ENCODE measurements around the gene KLF11.
"Not testable (repeated sequence)": the region's sequence is repeated elsewhere in the genome, so short reads cannot be mapped to it uniquely, and the experiment has no call there.

Gene KLF11

DNA sequence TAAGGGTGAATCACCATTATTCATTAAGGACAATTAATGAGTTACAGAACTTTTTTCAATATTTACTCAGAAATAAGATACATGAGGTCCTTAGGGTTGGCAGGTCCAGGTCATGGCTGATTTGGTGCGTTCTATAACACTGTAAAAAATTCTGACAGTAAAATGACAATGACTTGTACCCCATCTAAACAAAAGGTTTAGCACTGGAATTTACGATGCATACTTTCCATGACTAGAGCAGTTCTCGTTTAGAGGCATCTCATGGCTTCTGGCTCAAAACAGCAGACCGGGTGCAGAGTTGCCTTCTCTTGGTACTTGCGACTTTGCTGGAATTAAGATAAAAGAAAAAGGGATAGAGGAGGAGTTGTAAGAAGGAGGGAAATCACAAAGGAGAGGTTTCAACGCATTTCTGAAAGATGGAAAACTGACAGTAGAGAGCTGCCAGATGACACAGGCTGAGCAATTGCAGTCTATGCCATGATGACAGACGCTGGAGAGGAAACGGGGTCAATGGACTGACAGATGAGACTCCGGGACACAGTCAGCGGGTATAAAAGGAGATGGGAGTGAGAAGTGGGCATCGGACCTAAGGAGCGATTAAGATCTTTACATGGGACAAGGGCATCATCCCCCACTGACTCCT is 41.0 kb downstream of the KLF11 start:
- no peak for DNase-seq (ENCODE audit: low spot score)

DNA sequence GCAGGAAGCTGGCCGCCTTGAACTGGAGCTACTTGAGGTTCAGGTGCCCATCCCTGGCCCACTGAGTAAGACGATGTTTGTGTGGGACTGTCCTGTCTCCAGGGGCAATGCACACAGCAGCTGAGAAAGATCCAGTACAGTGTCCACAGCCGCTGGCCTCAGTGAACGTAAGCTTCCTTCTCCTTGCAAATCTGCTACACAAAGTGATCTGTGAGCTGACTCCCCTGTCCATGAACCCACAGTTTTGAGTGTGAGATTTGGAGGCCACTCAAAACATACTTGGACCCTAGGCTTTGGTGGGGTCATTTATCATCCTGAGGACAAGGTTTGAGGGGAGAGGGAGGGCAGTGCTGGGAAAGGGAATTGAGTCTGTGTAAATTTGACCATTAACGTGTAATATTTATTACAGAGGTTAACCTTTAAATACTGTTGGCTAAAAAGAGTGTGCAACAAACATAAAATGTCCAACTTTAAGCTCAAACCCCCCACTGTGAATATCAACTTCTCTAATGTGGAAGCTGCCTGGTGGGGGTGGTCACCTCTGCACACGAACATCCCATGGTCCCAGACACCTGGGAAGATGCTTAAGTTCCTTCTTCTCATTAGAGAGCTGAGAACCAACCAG is 41.8 kb downstream of the KLF11 start:
- DNase-seq (ENCODE audit: low spot score), result no peak

DNA sequence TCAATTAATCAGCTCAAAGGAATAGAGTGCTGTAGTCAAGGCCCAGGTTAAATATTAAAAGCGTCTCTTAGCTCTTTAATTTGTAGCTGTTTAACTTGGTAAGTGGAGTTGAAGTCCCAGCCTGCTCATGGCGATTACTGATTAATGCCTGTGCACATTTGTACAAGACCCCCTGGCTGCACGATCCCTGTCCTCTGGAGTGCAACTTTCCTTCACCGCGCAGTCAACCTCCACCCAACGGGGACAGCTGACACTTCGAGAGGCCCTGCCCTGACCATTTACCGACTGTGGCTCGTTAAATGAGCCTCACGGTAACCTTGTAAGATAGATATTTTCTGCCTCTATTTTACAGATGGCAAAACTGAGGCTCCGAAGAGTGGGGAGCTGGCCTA is 42.3 kb downstream of the KLF11 start:
- DNase-seq (ENCODE audit: low spot score), result no peak

DNA sequence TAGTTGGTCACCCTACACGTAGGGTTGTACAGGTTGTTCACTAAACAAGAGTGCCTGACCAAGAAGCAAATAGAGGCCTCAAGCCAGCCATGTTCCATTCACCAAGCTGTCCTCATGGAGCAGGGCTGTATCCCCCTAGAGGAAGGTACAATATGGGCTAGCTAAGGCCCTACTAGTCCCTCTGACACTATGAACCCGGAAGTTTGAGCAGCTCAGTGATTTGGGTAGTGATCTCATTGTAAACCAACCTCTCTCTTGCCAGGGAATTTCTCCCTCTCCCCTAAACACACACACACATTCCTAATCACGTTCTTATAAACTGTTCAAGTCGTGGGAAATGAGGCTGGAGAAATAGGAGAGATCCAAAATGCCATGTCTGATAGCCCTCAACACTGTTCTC is 43.6 kb downstream of the KLF11 start:
- no peak for DNase-seq (ENCODE audit: low spot score)

DNA sequence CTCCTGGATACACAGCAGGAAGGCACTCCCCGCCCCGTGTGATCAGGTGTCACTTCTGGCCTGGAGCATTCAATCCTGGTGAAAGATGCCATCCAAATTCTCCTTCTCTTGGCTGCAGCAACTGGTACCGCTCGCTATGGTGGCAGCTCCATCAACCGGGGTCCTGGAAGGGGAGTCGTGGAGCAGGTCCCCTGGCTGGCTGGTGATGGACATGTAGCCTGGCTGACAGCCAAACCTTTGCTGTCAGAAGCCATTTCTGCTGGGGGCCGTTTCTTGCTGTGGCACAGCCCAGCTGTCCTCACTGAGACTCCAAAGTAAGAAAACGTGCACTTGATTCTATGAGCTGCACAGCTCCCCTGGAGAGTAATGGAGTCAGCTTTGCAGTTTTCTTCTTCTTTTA is 44.0 kb downstream of the KLF11 start:
- no peak for DNase-seq (ENCODE audit: low spot score)

DNA sequence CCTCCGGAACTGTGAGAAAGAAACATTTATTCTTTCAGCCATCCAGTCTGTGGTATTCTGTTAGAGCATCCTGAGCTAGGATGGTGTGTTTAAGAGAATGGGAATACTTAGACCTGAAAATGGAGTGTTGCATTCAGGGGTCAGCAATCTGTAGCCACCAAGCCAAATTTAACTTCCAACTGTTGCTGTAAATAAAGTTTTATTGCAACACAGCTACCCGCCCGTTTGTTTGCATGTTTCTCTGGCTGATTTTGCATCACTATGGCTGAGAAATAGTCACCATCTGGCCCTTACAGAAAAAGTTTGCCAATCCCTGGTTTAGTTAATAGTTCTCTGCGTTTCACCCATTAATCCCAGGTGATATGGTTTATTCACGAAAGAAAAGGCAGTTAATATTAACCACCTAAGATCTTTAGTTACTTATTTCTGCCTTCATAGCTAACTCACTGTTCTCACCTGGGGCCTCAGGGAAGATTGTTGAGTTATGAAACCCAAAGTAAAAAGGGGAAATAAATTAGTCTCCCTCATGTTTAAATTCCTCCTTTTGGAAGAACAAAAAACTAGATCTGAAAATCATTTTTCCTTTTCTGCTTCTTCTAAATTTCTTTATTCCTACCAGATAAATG is 46.3 kb downstream of the KLF11 start:
- no peak for DNase-seq (ENCODE audit: low spot score)

DNA sequence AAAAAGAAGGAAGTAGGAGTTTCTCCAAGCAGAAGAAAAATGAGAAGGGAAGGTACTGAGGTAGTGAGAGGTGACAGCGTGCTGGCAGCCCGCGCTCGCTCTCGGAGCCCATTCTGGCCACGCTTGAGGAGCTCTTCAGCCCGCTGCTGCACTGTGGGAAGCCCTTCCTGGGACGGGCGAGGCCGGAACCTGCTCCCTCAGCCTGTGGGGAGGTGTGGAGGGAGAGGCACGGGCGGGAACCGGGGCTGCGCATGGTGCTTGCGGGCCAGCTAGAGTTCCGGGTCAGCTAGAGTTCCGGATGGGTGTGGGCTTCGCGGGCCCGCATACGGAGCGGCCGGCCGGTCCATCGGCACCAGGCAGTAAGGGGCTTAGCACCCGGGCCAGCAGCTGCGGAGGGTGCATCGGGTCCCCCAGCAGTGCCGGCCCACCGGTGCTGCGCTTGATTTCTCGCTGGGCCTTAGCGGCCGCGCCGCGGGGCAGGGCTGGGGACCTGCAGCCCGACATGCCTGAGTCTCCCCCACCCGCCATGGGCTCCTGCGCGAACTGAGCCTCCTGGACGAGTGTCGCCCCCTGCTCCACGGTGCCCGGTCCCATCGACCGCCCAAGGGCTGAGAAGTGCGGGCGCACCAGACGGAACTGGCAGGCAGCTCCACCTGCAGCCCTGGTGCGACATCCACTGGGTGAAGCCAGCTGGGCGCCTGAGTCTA is 48.0 kb downstream of the KLF11 start:
- no peak for DNase-seq (ENCODE audit: low spot score)

DNA sequence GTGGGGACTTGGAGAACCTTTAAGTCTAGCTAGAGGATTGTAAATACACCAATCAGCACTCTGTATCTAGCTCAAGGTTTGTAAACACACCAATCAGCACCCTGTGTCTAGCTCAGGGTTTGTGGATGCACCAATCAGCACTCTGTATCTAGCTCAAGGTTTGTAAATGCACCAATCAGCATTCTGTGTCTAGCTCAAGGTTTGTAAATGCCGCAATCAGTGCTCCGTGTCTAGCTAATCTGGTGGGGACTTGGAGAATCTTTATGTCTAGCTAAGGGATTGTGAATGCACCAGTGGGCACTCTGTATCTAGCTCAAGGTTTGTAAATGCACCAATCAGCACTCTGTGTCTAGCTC is 48.5 kb downstream of the KLF11 start:
- not testable (repeated sequence) for DNase-seq (ENCODE audit: low spot score)

DNA sequence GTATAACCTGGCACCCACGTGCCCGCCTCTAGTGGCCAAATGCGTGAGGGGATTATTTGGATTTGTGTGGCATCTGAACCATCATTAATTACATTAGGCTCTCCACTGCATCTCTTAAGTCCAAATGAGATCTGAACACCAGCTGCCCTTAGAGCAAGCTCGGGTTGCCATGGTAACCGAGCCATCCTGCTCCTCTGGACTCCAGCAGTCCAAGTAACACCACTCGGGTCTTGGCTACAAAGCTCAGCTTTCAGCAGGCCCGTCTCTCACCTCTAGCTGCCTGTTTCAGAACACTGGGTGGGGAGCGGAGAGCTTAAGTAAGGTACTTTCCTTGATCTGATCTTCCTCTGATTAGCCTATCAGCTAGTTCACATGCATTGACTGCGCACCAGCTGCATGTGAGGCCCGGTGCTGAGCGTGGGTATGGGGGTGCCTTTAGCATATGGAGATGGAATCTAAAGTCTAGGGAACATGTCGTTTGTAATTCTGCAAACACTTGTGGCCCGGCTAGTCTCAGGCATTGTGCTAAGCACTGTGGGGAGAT is 51.0 kb downstream of the KLF11 start:
- DNase-seq (ENCODE audit: low spot score), result peak; percentile 83

DNA sequence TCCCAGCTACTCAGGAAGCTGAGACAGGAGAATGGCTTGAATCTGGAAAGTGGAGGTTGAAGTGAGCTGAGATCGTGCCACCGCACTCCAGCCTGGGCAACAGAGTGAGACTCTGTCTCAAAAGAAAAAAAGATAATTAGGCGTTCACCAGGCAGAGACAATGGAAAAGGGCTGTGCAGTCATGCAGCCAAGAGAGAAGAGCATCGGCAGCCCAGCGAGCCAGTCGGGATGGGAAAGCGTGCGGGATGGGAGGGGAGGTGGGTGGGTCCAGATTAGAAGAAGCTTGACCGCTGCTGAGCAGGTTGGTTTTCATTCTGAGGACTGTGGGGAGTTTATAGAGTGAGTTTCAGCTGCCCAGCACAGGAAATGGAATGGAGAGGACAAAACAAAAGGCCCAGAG is 51.8 kb downstream of the KLF11 start:
- no peak for DNase-seq (ENCODE audit: low spot score)

DNA sequence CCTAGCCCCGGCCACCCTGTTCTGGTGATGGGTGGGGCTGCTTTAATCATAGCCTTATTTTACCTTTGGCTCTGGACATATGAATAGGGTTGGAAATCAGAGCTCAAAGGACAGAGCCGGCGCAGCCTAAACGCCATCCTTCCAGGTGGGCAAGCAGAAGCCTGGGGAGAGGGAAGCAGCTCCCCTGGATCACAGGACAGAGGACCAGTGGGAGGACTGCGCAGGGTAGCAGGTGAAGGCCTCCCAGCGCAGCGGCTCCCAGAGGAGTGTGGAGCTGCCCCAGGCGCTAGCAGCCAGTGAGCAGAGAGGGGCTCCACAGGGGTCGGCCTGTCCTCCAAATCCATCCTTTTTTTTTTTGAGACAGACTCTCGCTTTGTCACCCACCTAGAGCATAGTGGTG is 53.3 kb downstream of the KLF11 start:
- no peak for DNase-seq (ENCODE audit: low spot score)

DNA sequence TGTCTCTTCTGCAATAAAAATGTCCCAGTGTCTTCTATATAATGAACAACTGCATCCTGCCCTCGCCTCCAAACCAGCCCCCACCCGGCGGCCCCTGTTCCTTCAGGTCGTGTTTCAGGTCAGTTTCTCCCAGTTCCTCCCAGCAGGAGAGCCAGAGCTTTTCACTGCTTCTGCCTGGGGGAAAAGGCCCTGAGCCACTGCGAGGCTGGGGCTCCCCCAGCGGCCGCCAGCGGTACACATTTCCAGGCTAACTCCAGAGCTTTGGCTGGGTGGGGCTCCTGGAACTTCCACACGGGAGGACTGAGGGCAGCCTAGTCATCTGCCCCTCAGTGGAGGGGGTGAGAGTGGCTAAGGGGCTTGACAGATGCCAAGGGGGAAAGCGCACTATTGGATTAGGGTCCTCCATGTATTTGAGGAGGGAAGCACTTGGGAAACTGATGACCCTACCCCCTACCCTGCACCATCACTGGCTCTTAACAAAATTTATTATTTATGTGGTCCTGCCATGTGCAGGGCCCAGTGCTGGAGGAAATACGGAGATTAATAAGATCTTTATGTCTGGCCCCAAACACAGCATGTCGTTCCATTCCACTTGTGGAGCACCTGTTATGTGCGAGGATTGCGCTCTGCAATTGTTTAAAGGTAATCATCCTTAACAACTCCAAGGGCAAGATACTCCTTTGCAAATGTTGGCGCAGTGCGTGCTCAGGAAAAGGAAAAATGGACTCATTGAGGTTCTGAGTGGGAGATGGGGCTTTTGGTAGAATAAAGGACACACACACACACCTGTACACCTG is 54.2 kb downstream of the KLF11 start:
- DNase-seq (ENCODE audit: low spot score), result peak; percentile 62

DNA sequence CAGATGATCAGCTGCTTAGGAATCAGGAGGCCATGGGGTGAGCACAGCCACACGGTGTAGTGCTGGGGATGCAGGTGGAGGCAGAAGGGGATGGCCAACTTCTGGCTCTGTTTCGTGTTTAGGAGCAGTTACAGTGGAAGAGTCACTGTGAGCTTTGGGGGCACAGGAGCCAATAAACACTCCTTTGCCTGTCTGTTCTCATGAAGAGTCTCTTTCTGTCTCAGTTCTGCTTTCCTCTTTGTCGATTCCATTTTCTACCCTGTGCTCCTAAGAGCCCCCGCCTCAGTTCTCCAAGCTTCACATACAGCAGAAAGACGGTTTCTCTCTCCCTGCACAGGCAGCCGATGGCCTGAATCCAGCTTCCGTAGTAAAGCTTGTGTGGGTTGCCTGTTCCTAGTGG is 58.1 kb downstream of the KLF11 start:
- DNase-seq (ENCODE audit: low spot score), result no peak

DNA sequence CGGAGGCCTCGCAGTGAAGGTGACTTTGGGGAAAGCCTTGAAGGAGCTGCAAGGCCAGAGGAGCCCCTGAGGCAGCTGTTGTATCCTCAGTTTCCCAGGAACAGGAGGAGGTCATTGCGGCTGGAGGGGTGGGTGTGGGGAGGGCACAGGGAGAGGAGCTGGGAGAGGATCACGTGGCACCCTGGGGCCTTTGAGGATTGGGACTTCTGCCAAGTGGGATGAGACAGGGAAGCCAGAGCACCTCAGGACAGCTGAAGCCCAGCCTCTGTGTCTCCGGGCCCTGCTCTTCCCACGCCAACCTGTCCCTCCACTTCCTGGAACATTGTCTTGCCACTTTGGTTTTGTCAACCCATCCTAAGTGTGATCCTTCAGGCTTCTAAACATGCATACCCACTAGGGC is 59.8 kb downstream of the KLF11 start:
- no peak for DNase-seq (ENCODE audit: low spot score)

Small RNA genes lying within 50 kb of the gene (small RNA-seq; reads per million reads assigned to genes)
- gene RF00568, result 0 reads per million in 2 experiments
